ENCODE data around the gene TRAF5.

DNA sequence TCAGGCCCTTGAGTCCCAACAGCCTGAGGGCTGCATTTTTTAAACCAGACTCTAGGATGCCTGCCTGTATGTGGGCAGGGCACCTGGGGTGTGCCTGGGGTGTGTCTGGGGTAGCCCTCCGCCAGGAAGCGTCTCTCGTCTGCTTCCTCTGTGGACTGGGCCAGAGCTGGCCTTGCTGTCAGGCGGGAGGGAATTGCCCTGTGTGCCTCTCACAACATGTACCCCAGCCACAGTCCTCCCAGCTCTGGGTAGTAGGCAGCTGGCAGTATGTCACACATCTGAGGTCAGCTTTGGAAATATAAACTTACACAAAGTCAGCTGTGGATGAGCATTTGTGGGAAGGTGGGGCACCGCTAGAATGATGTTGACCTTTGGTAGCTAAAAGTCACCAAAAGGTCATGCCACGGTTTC, 13.0 kb downstream of the TRAF5 start:
- no peak for TF ChIP-seq SPI1 (IDR thresholded peaks at IDR 0.05; ENCODE audit: low read depth, low read length)
- no peak for TF ChIP-seq POLR2A (IDR thresholded peaks at IDR 0.05; ENCODE audit: low read depth, low read length)
